Left lung (tissue), 10 donors: ENCODE data around the gene CFAP44. TPM values are rescaled to one million over a fixed set of nuclear protein-coding genes. Genes with fewer than 3 reads are reported as not detected.

Experiments used
- ATAC-seq: fragments of 200-7000 bp; cut with Tn5 transposase; one replicate; pipeline ENCODE4 v1.9.1; 2020; ENCODE audit warnings: moderate library complexity
- DNase-seq, 4 donors: peaks; one replicate each; pipeline ENCODE4 v3.0.0-alpha.2; 2013 to 2020
- H3K27ac ChIP-seq, 2 donors: fragments of 200-600 bp; sonication (generic) in 1 of 2; one replicate each; pipeline versions ENCODE4 v1.5.0 to v1.8.0; 2020 to 2021
- H3K27me3 ChIP-seq, 2 donors: fragments of 200-600 bp; sonication (generic) in 1 of 2; one replicate each; pipeline versions ENCODE4 v1.5.0 to v1.8.0; 2020 to 2021
- H3K36me3 ChIP-seq, 2 donors: fragments of 200-600 bp; sonication (generic) in 1 of 2; one replicate each; pipeline versions ENCODE4 v1.5.0 to v1.8.0; 2020 to 2021
- H3K4me1 ChIP-seq, 2 donors: fragments of 200-600 bp; one replicate each; pipeline ENCODE4 v1.8.0; 2021
- H3K4me3 ChIP-seq, 2 donors: fragments of 200-600 bp; sonication (generic) in 1 of 2; one replicate each; pipeline versions ENCODE4 v1.5.0 to v1.8.0; 2020 to 2021; ENCODE audit warnings: mild to moderate bottlenecking in 1 of 2
- H3K9me3 ChIP-seq, 2 donors: fragments of 200-600 bp; sonication (generic) in 1 of 2; one replicate each; pipeline versions ENCODE4 v1.5.0 to v1.8.0; 2020 to 2021
- intact Hi-C, 2 donors: fragments of 100-400 bp; cut with DNase I; formaldehyde crosslinking; loops; one replicate each; pipeline versions ENCODE4 v1.11.2 to v1.14.2; 2022
- microRNA-seq, 2 donors: library from miRNA; unstranded; fragments of <30 nt; microRNA quantifications; one replicate each; pipeline ENCODE4, GENCODE V29; 2019
- polyA plus RNA-seq, 6 donors: library from polyadenylated mRNA; unstranded; fragments of 120-200 nt; gene quantifications; one replicate each; pipeline ENCODE4 v1.2.1, GENCODE V29; 2013; ENCODE audit not compliant: insufficient read length in 6 of 6
- total RNA-seq, 2 donors: library from RNA; stranded (reverse); fragmentation: NEBNext Ultra II Directional; extraction: Animal tissue kit (Norgen Biotek cat#: 25700); gene quantifications; one replicate each; pipeline ENCODE4 v1.2.1, GENCODE V29; 2021
- TF ChIP-seq, protein P1 (sequence below), 2 donors: fragments of 200-600 bp; sonication (generic) in 1 of 2; IDR thresholded peaks; one replicate each; pipeline versions ENCODE4 v1.5.0 to v1.8.0; 2021; ENCODE audit warnings: antibody characterized with exemption in 2 of 2
- donor health status: DM: no; HTN: yes; CAD: no.
- donor health status: DM: no; HTN: no; CAD: no.

Gene CFAP44
- total and polyA plus RNA-seq, 8 donors, result 6.1 to 31.4 (median 23.2) TPM

DNA sequence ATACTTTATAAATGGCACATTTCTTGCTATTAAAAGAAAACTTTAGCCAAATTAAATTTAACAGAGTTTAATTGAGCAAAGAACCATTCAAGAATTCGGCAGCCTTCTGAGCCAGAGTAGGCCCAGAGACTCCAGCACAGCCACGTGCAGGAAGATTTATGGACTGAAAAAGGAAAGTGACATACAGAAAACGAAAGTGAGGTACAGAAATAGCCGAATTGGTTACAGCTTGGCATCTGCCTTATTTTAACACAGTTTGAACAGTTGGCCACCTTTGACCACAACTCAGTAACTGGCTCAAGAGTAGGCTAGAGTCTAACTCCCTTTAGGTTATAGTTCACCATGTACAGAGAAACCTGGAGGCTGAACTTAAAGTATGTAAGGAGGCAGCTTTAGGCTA lies 17.6 kb downstream of the CFAP44 start:
- H3K36me3 ChIP-seq, result peaks cover 0 to 38% of the 10 kb centered on the region in 2 donors
- TF ChIP-seq, protein P1, sequence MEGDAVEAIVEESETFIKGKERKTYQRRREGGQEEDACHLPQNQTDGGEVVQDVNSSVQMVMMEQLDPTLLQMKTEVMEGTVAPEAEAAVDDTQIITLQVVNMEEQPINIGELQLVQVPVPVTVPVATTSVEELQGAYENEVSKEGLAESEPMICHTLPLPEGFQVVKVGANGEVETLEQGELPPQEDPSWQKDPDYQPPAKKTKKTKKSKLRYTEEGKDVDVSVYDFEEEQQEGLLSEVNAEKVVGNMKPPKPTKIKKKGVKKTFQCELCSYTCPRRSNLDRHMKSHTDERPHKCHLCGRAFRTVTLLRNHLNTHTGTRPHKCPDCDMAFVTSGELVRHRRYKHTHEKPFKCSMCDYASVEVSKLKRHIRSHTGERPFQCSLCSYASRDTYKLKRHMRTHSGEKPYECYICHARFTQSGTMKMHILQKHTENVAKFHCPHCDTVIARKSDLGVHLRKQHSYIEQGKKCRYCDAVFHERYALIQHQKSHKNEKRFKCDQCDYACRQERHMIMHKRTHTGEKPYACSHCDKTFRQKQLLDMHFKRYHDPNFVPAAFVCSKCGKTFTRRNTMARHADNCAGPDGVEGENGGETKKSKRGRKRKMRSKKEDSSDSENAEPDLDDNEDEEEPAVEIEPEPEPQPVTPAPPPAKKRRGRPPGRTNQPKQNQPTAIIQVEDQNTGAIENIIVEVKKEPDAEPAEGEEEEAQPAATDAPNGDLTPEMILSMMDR (IDR thresholded peaks at IDR 0.05), result no peak
- DNase-seq (no peak), ATAC-seq (no peak)
- H3K4me1 ChIP-seq, result no peaks in the 10 kb centered on the region
- H3K27ac ChIP-seq, result no peak overlapping the region
- intact Hi-C loops, result no loop called here
- no peaks in the 10 kb centered on the region for H3K27me3 ChIP-seq
- H3K4me3 ChIP-seq, result no peak overlapping the region
- H3K9me3 ChIP-seq, result peaks cover 0 to 18% of the 10 kb centered on the region in 2 donors

GRCh38 chr3:113421082-113421481 lies 20.2 kb downstream of the CFAP44 start:
- DNase-seq, result no peak
- Histone ChIP-seq H3K27ac (no peak overlapping the region), H3K9me3 (peaks cover 0 to 8% of the 10 kb centered on the region in 2 donors), H3K4me1 (no peaks in the 10 kb centered on the region), H3K36me3 (peaks cover 0 to 29% of the 10 kb centered on the region in 2 donors), H3K27me3 (no peaks in the 10 kb centered on the region), H3K4me3 (no peak overlapping the region)
- TF ChIP-seq, protein P1 (IDR thresholded peaks at IDR 0.05), result no peak
- no peak for ATAC-seq
- intact Hi-C loops, result no loop called here

DNA sequence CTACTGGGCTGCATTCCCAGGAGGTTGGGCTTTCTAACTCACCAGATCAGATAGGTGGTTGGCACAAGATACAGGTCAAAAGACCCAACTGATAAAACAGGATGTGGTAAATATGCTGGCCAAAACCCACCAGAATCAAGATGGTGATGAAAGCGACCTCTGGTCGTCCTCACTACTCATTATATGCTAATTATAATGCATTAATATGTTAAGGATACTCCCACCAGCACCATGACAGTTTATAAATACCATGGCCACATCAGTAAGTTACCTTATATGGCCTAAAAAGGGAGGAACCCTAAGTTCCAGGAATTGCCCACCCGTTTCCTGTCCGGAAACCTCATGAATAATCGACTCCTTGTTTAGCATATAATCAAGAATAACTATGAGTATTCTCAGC lies 31.6 kb downstream of the CFAP44 start:
- Histone ChIP-seq H3K9me3 (peaks cover 0 to 30% of the 10 kb centered on the region in 2 donors), H3K4me1 (no peaks in the 10 kb centered on the region), H3K27me3 (no peaks in the 10 kb centered on the region), H3K27ac (no peak overlapping the region), H3K4me3 (no peak overlapping the region), H3K36me3 (peaks cover 0 to 2% of the 10 kb centered on the region in 2 donors)
- TF ChIP-seq, protein P1 (IDR thresholded peaks at IDR 0.05), result no peak
- DNase-seq (no peak), ATAC-seq (no peak)
- intact Hi-C loops, result no loop called here

- H3K9me3 ChIP-seq, result no peaks in the 10 kb centered on the region
- TF ChIP-seq, protein P1 (IDR thresholded peaks at IDR 0.05), result no peak
- intact Hi-C loops, result no loop called here
- H3K27ac ChIP-seq, result no peak overlapping the region
- no peak for ATAC-seq
- H3K4me3 ChIP-seq, result no peak overlapping the region
- H3K4me1 ChIP-seq, result no peaks in the 10 kb centered on the region
- peaks cover 0 to 24% of the 10 kb centered on the region in 2 donors for H3K36me3 ChIP-seq
- DNase-seq, result no peak
- no peaks in the 10 kb centered on the region for H3K27me3 ChIP-seq
These were observed 36.1 kb downstream of the CFAP44 start for GRCh38 chr3:113405180-113405579.

GRCh38 chr3:113404637-113405036 lies 36.7 kb downstream of the CFAP44 start:
- H3K9me3 ChIP-seq, result no peaks in the 10 kb centered on the region
- intact Hi-C loops, result no loop called here
- TF ChIP-seq, protein P1 (IDR thresholded peaks at IDR 0.05), result no peak
- no peak overlapping the region for H3K4me3 ChIP-seq
- no peaks in the 10 kb centered on the region for H3K4me1 ChIP-seq
- DNase-seq, result no peak
- no peaks in the 10 kb centered on the region for H3K27me3 ChIP-seq
- H3K27ac ChIP-seq, result no peak overlapping the region
- no peak for ATAC-seq
- peaks cover 0 to 24% of the 10 kb centered on the region in 2 donors for H3K36me3 ChIP-seq

Small RNA genes within 50 kb of the gene (microRNA-seq; reads per million reads assigned to microRNA genes)
- 0 reads per million in 2 donors for gene MIR8076

Other genes with a start within 250 kb of the CFAP44 start
- gene BOC, start 229.9 kb downstream of the CFAP44 start, total RNA-seq, result 10 to 100 TPM in 1 of 2 donors, 1 to 10 TPM in 1; 6.0 to 19.6 TPM
- 10 to 100 TPM; 24.9 to 34.8 (median 29.9) TPM for gene BOC, start 229.9 kb downstream of the CFAP44 start, polyA plus RNA-seq
- 10 to 100 TPM; 15.9 to 20.7 TPM for gene SPICE1, start 73.7 kb upstream of the CFAP44 start, total RNA-seq
- gene SPICE1, start 73.7 kb upstream of the CFAP44 start, polyA plus RNA-seq, result 10 to 100 TPM; 22.7 to 29.5 (median 25.9) TPM
- 1 to 10 TPM; 4.1 to 4.7 TPM for gene SIDT1, start 91.1 kb upstream of the CFAP44 start, total RNA-seq
- 1 to 10 TPM; 1.8 to 3.3 (median 2.4) TPM for gene SIDT1, start 91.1 kb upstream of the CFAP44 start, polyA plus RNA-seq